IMR-90 (cell line): ENCODE data around the gene LETM1. TPM values are rescaled to one million over a fixed set of nuclear protein-coding genes. Genes with fewer than 3 reads are reported as not detected.

ENCODE experiments used
- ATAC-seq: fragments of 200-7000 bp; cut with Tn5 transposase; 2 replicates; pipeline ENCODE4 v1.9.1; 2020; ENCODE audit warnings: low read depth, mild to moderate bottlenecking, moderate library complexity
- BruUV-seq: library from RNA; stranded (reverse); fragments of 400-500 nt; replicated peaks from 2 replicates; lab custom pipeline; 2021; lab: Mats Ljungman, UMichigan
- CTCF ChIA-PET: fragments of 300-600 bp; formaldehyde crosslinking; extraction: SDS; loops from one replicate; lab custom pipeline; 2021; ENCODE audit warnings: antibody characterized with exemption; lab: Yijun Ruan, JAX
- POLR2A ChIA-PET: fragments of 300-600 bp; sonication (Branson Sonifier 250); formaldehyde crosslinking; loops from one replicate; lab custom pipeline; 2022; ENCODE audit warnings: antibody characterized with exemption; ENCODE audit not compliant: unreplicated experiment; lab: Charles Lee
- DNase-seq: peaks from one replicate; pipeline ENCODE4 v3.0.0; 2013
- H2AFZ ChIP-seq: replicated peaks from 2 replicates; pipeline ENCODE3; 2013; ENCODE audit warnings: low read length, mild to moderate bottlenecking; ENCODE audit not compliant: poor library complexity
- H2AK5ac ChIP-seq: 2 replicates; pipeline ENCODE4 v1.6.1; 2013; ENCODE audit warnings: low read depth, low read length, inconsistent platforms
- H2AK9ac ChIP-seq: replicated peaks from 2 replicates; pipeline ENCODE3; 2013; ENCODE audit warnings: mild to moderate bottlenecking, low read depth, low read length, moderate library complexity; ENCODE audit not compliant: poor library complexity
- H2BK120ac ChIP-seq: 2 replicates; pipeline ENCODE4 v1.6.1; 2013; ENCODE audit warnings: low read depth, low read length, inconsistent platforms
- H2BK15ac ChIP-seq: 3 replicates; pipeline ENCODE4 v1.6.1; 2013; ENCODE audit warnings: low read depth, low read length, inconsistent platforms
- H2BK20ac ChIP-seq: 2 replicates; pipeline ENCODE4 v1.6.1; 2013; ENCODE audit warnings: low read depth, mild to moderate bottlenecking, inconsistent platforms, low read length, moderate library complexity
- H2BK5ac ChIP-seq: 2 replicates; pipeline ENCODE4 v1.6.1; 2013; ENCODE audit warnings: mild to moderate bottlenecking, low read depth, low read length, inconsistent platforms; ENCODE audit not compliant: poor library complexity, severe bottlenecking
- H3K14ac ChIP-seq: replicated peaks from 2 replicates; pipeline ENCODE4 v1.6.1; 2013; ENCODE audit warnings: low read depth, low read length, inconsistent platforms
- H3K18ac ChIP-seq: 2 replicates; pipeline ENCODE4 v1.6.1; 2013; ENCODE audit warnings: low read depth, low read length, control low read depth
- H3K23ac ChIP-seq: 2 replicates; pipeline ENCODE4 v1.6.1; 2013; ENCODE audit warnings: low read depth, low read length, inconsistent platforms
- H3K27ac ChIP-seq: 2 replicates; pipeline ENCODE4 v1.5.1; 2013; ENCODE audit warnings: mild to moderate bottlenecking, control low read depth, low read length; ENCODE audit not compliant: insufficient read depth
- H3K27me3 ChIP-seq: 2 replicates; pipeline ENCODE4 v1.6.1; 2013; ENCODE audit warnings: low read length; ENCODE audit not compliant: control insufficient read depth, insufficient read depth
- H3K36me3 ChIP-seq: 2 replicates; pipeline ENCODE4 v1.6.1; 2013; ENCODE audit warnings: low read length, mixed read lengths; ENCODE audit not compliant: control insufficient read depth, insufficient read depth
- H3K4ac ChIP-seq: 2 replicates; pipeline ENCODE4 v1.6.1; 2013; ENCODE audit warnings: low read depth, low read length, inconsistent platforms
- H3K4me1 ChIP-seq: 2 replicates; pipeline ENCODE4 v1.6.1; 2013; ENCODE audit warnings: low read length, mixed read lengths; ENCODE audit not compliant: control insufficient read depth, insufficient read depth
- H3K4me2 ChIP-seq: 2 replicates; pipeline ENCODE4 v1.6.1; 2013; ENCODE audit warnings: low read depth, mild to moderate bottlenecking, control low read depth, low read length, moderate library complexity
- H3K4me3 ChIP-seq: 2 replicates; pipeline ENCODE4 v1.5.1; 2013; ENCODE audit warnings: low read depth, mild to moderate bottlenecking, control low read depth, low read length, moderate library complexity; ENCODE audit not compliant: insufficient read depth
- H3K56ac ChIP-seq: 2 replicates; pipeline ENCODE4 v1.6.1; 2013; ENCODE audit warnings: low read length, inconsistent platforms; ENCODE audit not compliant: insufficient read depth; ENCODE audit errors: extremely low read depth
- H3K79me1 ChIP-seq, 2 experiments: 2 replicates each; pipeline ENCODE4 v1.6.1; 2013; ENCODE audit warnings: low read length in 2 of 2, inconsistent platforms in 1 of 2, low read depth in 1 of 2
- H3K9ac ChIP-seq: 2 replicates; pipeline ENCODE4 v1.6.1; 2013; ENCODE audit warnings: low read depth, low read length, control low read depth
- H3K9me1 ChIP-seq: 2 replicates; pipeline ENCODE4 v1.6.1; 2013; ENCODE audit warnings: low read length, inconsistent platforms; ENCODE audit not compliant: insufficient read depth
- H3K9me3 ChIP-seq: 2 replicates; pipeline ENCODE4 v1.6.1; 2013; ENCODE audit warnings: low read length; ENCODE audit not compliant: control insufficient read depth, insufficient read depth
- H4K20me1 ChIP-seq: 2 replicates; pipeline ENCODE4 v1.6.1; 2013; ENCODE audit warnings: low read length, inconsistent platforms; ENCODE audit not compliant: insufficient read depth
- H4K5ac ChIP-seq: 2 replicates; pipeline ENCODE4 v1.6.1; 2013; ENCODE audit warnings: mild to moderate bottlenecking, low read depth, low read length, control low read depth
- H4K8ac ChIP-seq, 2 experiments: 2 replicates each; pipeline ENCODE4 v1.6.1; 2013; ENCODE audit warnings: low read depth in 2 of 2, low read length in 2 of 2, control low read depth in 1 of 2, inconsistent platforms in 1 of 2
- H4K91ac ChIP-seq: 2 replicates; pipeline ENCODE4 v1.6.1; 2013; ENCODE audit warnings: low read depth, low read length, inconsistent platforms; ENCODE audit not compliant: insufficient read depth
- CEBPB ChIP-seq: IDR thresholded peaks from 2 replicates; pipeline ENCODE4 v1.6.1; 2012; ENCODE audit warnings: low read depth, low read length, improper control_type of control experiment
- CHD1 ChIP-seq: IDR thresholded peaks from 2 replicates; pipeline ENCODE4 v1.6.1; 2012; ENCODE audit warnings: low read depth, low read length, improper control_type of control experiment
- MAFK ChIP-seq: IDR thresholded peaks from 2 replicates; pipeline ENCODE4 v1.6.1; 2012; ENCODE audit warnings: low read depth, low read length, improper control_type of control experiment
- MAZ ChIP-seq: IDR thresholded peaks from 2 replicates; pipeline ENCODE4 v1.6.1; 2012; ENCODE audit warnings: low read depth, mild to moderate bottlenecking, low read length, improper control_type of control experiment, moderate library complexity, borderline replicate concordance
- MXI1 ChIP-seq: IDR thresholded peaks from 2 replicates; pipeline ENCODE4 v1.6.1; 2012; ENCODE audit warnings: low read depth, mild to moderate bottlenecking, low read length, moderate library complexity, borderline replicate concordance
- NFE2L2 ChIP-seq: fragments of 150-350 bp; IDR thresholded peaks from 2 replicates; pipeline ENCODE4 v1.6.1; 2016; ENCODE audit warnings: low read depth, mild to moderate bottlenecking, low read length
- POLR2A ChIP-seq: IDR thresholded peaks from 2 replicates; pipeline ENCODE4 v1.6.1; 2012; ENCODE audit warnings: mild to moderate bottlenecking, low read depth, low read length
- RAD21 ChIP-seq: IDR thresholded peaks from 2 replicates; pipeline ENCODE4 v1.6.1; 2012; ENCODE audit warnings: low read length, improper control_type of control experiment
- RCOR1 ChIP-seq: IDR thresholded peaks from 2 replicates; pipeline ENCODE4 v1.6.1; 2012; ENCODE audit warnings: mild to moderate bottlenecking, low read length, improper control_type of control experiment; ENCODE audit not compliant: insufficient replicate concordance
- RFX5 ChIP-seq: IDR thresholded peaks from 2 replicates; pipeline ENCODE4 v1.8.0; 2012; ENCODE audit warnings: low read depth, mild to moderate bottlenecking, low read length, moderate library complexity
- SMC3 ChIP-seq: fragments of 150-350 bp; IDR thresholded peaks from 2 replicates; pipeline ENCODE4 v1.6.1; 2016; ENCODE audit warnings: low read depth, mild to moderate bottlenecking, antibody characterized with exemption, low read length, moderate library complexity
- WGBS, 2 experiments: methylation state at CpG; one replicate each; pipeline versions ENCODE4 v1.1.5 to v1.1.7; 2013; ENCODE audit warnings: missing lambda C conversion rate in 2 of 2; ENCODE audit not compliant: insufficient read length in 1 of 2; ENCODE audit errors: extremely low coverage in 2 of 2; 5-methylcytosine and 5-hydroxymethylcytosine counted together
- dilution Hi-C: fragments of 300-500 bp; cut with HindIII; formaldehyde crosslinking; loops from one replicate; pipeline ENCODE4 v1.14.3; 2018; ENCODE audit warnings: low sequenced_read_pairs; ENCODE audit not compliant: unreplicated experiment
- in situ Hi-C: fragments of 300-500 bp; cut with MboI; formaldehyde crosslinking; loops from 3 replicates; pipeline ENCODE4 v1.14.3; 2019; ENCODE audit warnings: low sequenced_read_pairs, inconsistent platforms, mixed read lengths
- intact Hi-C: fragments of 100-400 bp; cut with micrococcal nuclease; formaldehyde crosslinking; loops from 2 replicates; pipeline ENCODE4 v1.10.0; 2022
- polyA plus RNA-seq, 3 experiments: library from polyadenylated mRNA; depleted of rRNA; stranded (reverse); fragments of >200 nt; gene quantifications; 2 replicates each; pipeline ENCODE4 v1.2.3, GENCODE V29; 2012; ENCODE audit warnings: low replicate concordance in 1 of 3
- total RNA-seq: library from RNA; depleted of rRNA; stranded (reverse); fragments of >200 nt; gene quantifications from 2 replicates; pipeline ENCODE4 v1.2.3, GENCODE V29; 2012
- TF ChIP-seq, protein P1 (sequence below): fragments of 150-350 bp; IDR thresholded peaks from 2 replicates; pipeline ENCODE4 v1.6.1; 2016; ENCODE audit warnings: low read depth, mild to moderate bottlenecking, low read length, moderate library complexity, borderline replicate concordance
- TF ChIP-seq, protein P2 (sequence below): conservative IDR thresholded peaks from 2 replicates; pipeline ENCODE4 v1.5.1; 2012; ENCODE audit warnings: mild to moderate bottlenecking, low read depth, low read length, improper control_type of control experiment

The LETM1 gene
- total and polyA plus RNA-seq, 2 of the 4 experiments (the other 2 are of a cell fraction), result 25.0 to 49.3 TPM

- Histone ChIP-seq H3K56ac (no peak overlapping the region), H2AK9ac (no peak overlapping the region), H4K5ac (no peak overlapping the region), H3K36me3 (no peaks in the 10 kb centered on the region), H2BK5ac (no peak overlapping the region), H2AK5ac (no peak overlapping the region), H3K27me3 (peaks cover 41% of the 10 kb centered on the region), H4K91ac (no peak overlapping the region), H3K27ac (no peak overlapping the region), H3K23ac (no peak overlapping the region), H3K9me3 (no peaks in the 10 kb centered on the region), H3K9ac (no peak overlapping the region), H4K20me1 (peaks cover 6% of the 10 kb centered on the region; the same call in 1 of the 2 replicates), H2BK15ac (no peak overlapping the region), H3K79me1 (no peaks in the 10 kb centered on the region), H2AFZ (no peak overlapping the region), H3K4me1 (peaks cover 2% of the 10 kb centered on the region; the same call in 1 of the 2 replicates), H3K4me2 (no peak overlapping the region), H3K4me3 (no peak overlapping the region), H3K18ac (no peak overlapping the region), H3K14ac (no peak overlapping the region), H2BK120ac (no peak overlapping the region), H2BK20ac (no peak overlapping the region), H3K9me1 (no peaks in the 10 kb centered on the region), H4K8ac (no peak overlapping the region), H3K4ac (no peak overlapping the region)
- WGBS, 2 experiments, result 89% methylated on average over 5 of the region's 16 CpGs; no CpG with 5 or more reads in 1 of the 2 experiments
- dilution Hi-C loops (no loop called here), in situ Hi-C loops (no loop called here), intact Hi-C loops (no loop called here)
- ChIA-PET POLR2A (no interaction called here), CTCF (no interaction called here)
- TF ChIP-seq NFE2L2, result no peak
- TF ChIP-seq, protein P1, sequence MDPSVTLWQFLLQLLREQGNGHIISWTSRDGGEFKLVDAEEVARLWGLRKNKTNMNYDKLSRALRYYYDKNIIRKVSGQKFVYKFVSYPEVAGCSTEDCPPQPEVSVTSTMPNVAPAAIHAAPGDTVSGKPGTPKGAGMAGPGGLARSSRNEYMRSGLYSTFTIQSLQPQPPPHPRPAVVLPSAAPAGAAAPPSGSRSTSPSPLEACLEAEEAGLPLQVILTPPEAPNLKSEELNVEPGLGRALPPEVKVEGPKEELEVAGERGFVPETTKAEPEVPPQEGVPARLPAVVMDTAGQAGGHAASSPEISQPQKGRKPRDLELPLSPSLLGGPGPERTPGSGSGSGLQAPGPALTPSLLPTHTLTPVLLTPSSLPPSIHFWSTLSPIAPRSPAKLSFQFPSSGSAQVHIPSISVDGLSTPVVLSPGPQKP, result no peak
- no peak for TF ChIP-seq CEBPB
- no peak for TF ChIP-seq RCOR1
- no peak for TF ChIP-seq MXI1
- no peak for TF ChIP-seq SMC3
- TF ChIP-seq POLR2A, result no peak
- no peak for TF ChIP-seq RAD21
- TF ChIP-seq RFX5, result no peak
- TF ChIP-seq, protein P2, sequence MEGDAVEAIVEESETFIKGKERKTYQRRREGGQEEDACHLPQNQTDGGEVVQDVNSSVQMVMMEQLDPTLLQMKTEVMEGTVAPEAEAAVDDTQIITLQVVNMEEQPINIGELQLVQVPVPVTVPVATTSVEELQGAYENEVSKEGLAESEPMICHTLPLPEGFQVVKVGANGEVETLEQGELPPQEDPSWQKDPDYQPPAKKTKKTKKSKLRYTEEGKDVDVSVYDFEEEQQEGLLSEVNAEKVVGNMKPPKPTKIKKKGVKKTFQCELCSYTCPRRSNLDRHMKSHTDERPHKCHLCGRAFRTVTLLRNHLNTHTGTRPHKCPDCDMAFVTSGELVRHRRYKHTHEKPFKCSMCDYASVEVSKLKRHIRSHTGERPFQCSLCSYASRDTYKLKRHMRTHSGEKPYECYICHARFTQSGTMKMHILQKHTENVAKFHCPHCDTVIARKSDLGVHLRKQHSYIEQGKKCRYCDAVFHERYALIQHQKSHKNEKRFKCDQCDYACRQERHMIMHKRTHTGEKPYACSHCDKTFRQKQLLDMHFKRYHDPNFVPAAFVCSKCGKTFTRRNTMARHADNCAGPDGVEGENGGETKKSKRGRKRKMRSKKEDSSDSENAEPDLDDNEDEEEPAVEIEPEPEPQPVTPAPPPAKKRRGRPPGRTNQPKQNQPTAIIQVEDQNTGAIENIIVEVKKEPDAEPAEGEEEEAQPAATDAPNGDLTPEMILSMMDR, result no peak
- TF ChIP-seq MAZ, result no peak
- no peak for TF ChIP-seq MAFK
- no peak for TF ChIP-seq CHD1
- BruUV-seq, result no TSS peak
- no peak for ATAC-seq
- DNase-seq, result no peak
Observed at GRCh38 chr4:1797298-1797860, 58.6 kb downstream of the LETM1 start.
